DOHH2 (cell line): ENCODE data around the gene NFX1.

Experiments
- CTCF ChIP-seq: fragments of 200-600 bp; sonication (generic); IDR thresholded peaks from one replicate; pipeline ENCODE4 v1.5.1; 2014; ENCODE audit warnings: antibody characterized with exemption, mild to moderate bottlenecking, low read depth, low read length; ENCODE audit not compliant: poor library complexity, severe bottlenecking
- EZH2phosphoT487 ChIP-seq: fragments of 200-600 bp; sonication (generic); IDR thresholded peaks from 2 replicates; pipeline ENCODE4 v1.6.1; 2017; ENCODE audit warnings: borderline replicate concordance, mild to moderate bottlenecking, antibody characterized with exemption, low read length, moderate library complexity, mixed read lengths

GRCh38 chr9:33256236-33256635, 34.1 kb upstream of the NFX1 start:
- no peak for TF ChIP-seq CTCF
- no peak for TF ChIP-seq EZH2phosphoT487
